Measurements from ENCODE around the gene SLC26A6.

SLC26A6 gene

GRCh38 chr3:48631516-48632448 is 3.5 kb downstream of the SLC26A6 start:
- no peak for DNase-seq

DNA sequence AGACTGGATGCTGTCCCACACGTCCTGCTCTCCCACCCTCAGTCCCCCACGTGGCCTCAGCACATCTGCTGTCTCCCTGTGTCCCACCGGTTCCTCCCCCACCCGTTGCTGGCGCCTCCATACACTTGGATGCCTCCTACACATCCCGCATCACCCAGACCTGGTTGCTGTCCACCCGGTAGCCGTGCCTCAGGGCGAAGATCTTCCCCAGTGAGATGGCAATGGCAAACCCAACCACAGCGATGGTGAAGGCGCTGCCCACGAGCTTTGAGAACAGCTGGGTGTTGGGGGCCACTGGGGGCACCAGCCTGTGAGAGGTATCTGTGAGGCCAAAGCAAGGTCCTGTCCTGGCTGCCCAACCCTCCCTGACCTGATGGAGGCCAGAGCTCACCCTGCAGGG is 4.4 kb downstream of the SLC26A6 start:
- no peak for DNase-seq

- DNase-seq: no peak
Observed at GRCh38 chr3:48630407-48630806, 4.9 kb downstream of the SLC26A6 start.

- no peak for DNase-seq
Observed at GRCh38 chr3:48629894-48630293, 5.4 kb downstream of the SLC26A6 start.

- DNase-seq: no peak
Observed at GRCh38 chr3:48628277-48629017, 6.8 kb downstream of the SLC26A6 start.

DNA sequence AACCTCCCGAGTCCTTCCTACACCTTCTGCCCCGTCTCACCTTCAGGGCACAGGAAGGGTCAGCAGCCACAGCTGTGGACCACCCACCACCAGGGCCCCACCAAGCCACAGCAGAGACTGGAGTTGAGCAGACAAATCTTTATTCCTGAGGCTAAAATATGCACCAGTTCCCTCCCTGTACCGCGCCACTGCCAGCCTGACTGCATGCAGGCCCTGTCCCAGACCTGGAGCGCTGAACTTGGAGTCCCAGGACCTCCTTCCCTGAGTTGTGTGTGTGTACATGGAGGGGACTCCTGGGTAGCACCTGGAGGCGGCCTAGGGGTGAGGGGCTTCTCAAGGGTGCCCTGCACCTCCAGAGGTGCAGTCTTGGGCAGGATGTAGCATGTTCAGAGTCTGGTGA is 9.7 kb downstream of the SLC26A6 start:
- DNase-seq: no peak

DNA sequence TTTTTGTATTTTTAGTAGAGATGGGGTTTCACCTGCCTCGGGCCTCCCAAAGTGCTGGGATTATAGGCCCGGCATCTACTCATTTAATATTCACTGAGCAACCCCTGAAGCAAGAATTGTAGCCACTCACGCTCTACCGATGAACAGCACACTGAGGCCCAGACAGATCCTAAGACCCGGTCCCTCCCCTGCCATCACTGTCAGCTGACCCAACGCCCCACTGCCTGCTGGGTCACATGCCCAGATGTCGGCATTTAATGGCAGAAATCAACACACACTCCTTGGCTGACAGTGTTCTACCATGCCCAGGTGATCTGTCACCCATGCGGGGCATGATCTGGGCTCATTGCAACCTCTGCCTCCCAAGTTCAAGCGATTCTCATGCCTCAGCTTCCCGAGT is 10.5 kb downstream of the SLC26A6 start:
- no peak for DNase-seq

GRCh38 chr3:48623851-48624547 is 11.3 kb downstream of the SLC26A6 start:
- no peak for DNase-seq

DNA sequence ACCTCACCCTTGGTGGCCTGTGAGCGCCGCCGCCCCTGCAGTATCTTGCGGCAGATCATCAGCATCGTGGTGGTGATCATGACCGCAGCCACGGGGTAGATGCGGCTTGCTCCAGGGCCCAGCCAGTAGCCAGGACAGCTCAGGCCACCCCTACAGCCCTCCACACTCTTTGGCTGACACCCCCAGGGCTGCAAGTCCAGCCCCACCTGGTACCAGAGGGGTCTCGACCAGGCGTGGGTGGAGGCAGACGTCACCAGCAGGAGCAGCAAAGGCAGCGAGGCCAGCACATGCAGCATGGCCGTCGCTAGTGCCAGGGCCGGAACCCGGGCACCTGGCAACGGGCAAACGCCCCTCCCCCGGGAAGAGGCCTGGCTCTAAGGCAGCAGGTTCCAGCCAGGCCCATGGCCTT is 13.8 kb downstream of the SLC26A6 start, which contains the start of gene TMEM89:
Gene TMEM89, minus strand, starts transcription at position 309 of the 409 bp plus-strand sequence. Its CDS starts 13 bp downstream, at position 296.
- DNase-seq: no peak

- DNase-seq: no peak
Observed at GRCh38 chr3:48619541-48620524, 15.4 kb downstream of the SLC26A6 start.

- no peak for DNase-seq
Observed at GRCh38 chr3:48617559-48617958, 17.7 kb downstream of the SLC26A6 start.

DNA sequence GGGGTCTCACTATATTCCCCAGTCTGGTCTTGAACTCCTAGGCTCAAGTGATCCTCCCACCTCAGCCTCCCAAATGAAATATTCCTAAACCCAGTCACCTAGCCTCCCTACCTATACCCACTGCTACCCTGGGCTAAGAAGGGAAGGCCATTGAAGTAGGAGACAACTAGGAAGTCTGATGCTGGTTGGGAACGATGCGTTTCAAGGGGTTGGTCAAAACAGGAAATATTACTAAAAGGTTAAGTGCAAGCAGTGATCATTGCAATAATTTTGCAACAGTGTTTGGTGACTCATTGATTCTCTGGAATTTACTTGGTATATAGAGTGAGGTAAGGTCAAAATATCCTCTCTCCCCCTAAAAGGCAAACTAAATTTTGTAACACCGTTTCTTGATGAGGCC is 21.2 kb downstream of the SLC26A6 start:
- DNase-seq: no peak

GRCh38 chr3:48612309-48612708 is 23.0 kb downstream of the SLC26A6 start:
- no peak for DNase-seq

GRCh38 chr3:48609088-48610005 is 25.9 kb downstream of the SLC26A6 start, which contains the start of gene UQCRC1:
TSS of gene UQCRC1 (minus strand) at chr3:48609646. CDS start at chr3:48609620, 26 bp downstream.
- peak; percentile 88 for DNase-seq

DNA sequence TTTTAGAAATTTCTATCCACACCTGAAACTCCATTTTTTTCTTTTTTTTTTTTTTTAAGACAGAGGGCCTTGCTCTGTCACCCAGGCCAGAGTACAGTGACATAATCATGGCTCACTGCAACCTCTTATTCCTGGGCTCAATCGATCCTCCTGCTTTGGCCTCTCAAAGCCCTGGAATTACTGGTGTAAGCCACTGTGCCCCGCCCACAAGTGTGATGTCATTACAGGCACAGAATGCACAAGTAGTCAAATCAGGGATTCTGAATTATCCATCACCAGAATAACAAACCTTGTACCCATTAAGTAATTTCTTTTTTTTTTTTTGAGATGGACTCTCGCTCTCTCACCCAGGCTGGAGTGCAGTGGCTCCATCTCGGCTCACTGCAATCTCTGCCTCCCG is 27.7 kb downstream of the SLC26A6 start:
- no peak for DNase-seq

- no peak for DNase-seq
Observed at GRCh38 chr3:48601622-48601994, 33.7 kb downstream of the SLC26A6 start.

DNA sequence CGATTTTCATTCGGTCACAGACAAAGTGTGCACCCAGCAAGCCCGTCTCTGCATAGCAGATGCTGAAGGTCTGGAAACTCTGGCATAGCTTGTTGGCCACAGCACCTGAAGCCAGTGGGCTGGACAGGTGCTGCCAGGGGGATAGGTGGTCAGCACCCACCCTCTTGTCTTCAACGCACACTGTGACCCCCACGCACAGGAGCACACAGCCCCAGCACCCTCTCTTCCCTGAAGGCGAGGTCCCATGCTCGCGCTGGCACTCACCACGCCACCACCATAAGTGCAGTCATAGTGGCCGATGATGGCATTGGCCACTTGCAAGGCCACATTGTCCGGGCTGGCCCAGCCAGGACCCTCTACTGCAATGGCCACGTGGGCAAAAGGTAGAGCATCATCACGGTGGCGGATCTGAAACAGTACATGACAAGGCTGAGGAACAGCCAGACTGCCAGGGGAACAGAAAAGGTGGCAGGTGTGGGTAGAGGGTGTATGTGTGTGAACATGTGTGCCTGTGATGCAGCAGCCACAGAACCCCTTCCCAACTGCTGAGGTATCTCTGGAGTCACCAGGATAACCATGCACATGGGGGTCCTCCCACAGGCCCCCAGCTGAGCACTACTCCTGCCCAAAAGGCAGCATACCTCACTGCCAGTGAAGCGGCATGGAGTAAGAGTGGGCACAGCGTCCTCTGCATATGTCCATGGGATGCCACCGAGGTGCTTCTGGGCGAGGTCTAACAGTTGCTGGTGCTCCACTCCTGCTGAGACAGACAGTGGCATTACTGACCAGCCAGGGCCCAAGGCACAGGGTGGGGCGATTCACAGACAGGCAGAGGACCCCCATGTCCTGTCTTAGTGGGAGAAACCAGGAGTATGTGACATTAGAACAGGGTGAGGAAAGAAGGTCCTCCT is 34.3 kb downstream of the SLC26A6 start:
- DNase-seq: no peak

GRCh38 chr3:48599509-48600285 is 35.6 kb downstream of the SLC26A6 start:
- DNase-seq: no peak

DNA sequence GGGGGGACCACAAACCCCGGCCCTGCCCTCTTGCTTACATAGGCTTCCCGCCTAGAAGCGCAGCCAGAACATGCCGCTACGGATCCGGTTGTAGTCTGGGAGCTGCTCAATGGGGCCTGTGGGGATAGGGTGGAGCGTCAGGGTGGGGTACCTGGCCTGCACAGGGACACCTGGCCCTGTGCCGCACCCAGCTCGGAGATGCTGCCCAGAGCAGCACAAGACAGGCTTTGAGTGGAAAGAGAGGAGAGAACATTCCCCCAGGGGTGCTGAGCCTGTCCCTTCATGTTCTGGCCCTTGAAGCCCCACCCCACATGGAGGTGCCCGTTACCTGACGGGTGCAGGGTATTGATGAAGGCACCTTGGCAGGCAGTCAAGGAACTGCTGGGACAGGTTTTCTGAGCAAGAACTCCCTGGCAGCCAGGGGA is 36.2 kb downstream of the SLC26A6 start:
- no peak for DNase-seq
